ENCODE results near the gene TMCO4. TPM values are rescaled to one million over a fixed set of nuclear protein-coding genes. Genes with fewer than 3 reads are reported as not detected.

Gene TMCO4
- total and polyA plus RNA-seq, 2 donors (not counting 1 experiment from before 2014, with no cell fraction given), result 21.7 to 31.3 TPM

GRCh38 chr1:19798486-19799229 is 1.1 kb downstream of the TMCO4 start:
- ATAC-seq (ENCODE audit: low read depth) (no peak), DNase-seq (peak; percentile 15)
- Histone ChIP-seq H3K4me2 (replicated peaks; ENCODE audit: low read depth, low read length, poor library complexity, severe bottlenecking) (peak overlapping the region; percentile 98), H3K27ac (ENCODE audit: low read length in 2 of 2) (peak overlapping the region; percentile 58 to 87), H3K4me3 (ENCODE audit: control extremely low read depth in 1 of 5, extremely low read depth in 1 of 5, insufficient read depth in 1 of 5, low read depth in 2 of 5, low read length in 4 of 5) (peak overlapping the region in 4 of 5 experiments; percentile 79 to 95 (median 84)), H3K9me3 (ENCODE audit: control extremely low read depth in 1 of 3, control insufficient read depth in 2 of 3, insufficient read depth in 1 of 3, low read length in 2 of 3) (no peaks in the 10 kb centered on the region), H3K27me3 (replicated peaks in 1 of 4; ENCODE audit: control extremely low read depth in 1 of 4, control insufficient read depth in 3 of 4, insufficient read depth in 4 of 4, low read length in 3 of 4) (no peaks in the 10 kb centered on the region), H3K4me1 (ENCODE audit: control insufficient read depth in 2 of 2, insufficient read depth in 2 of 2, low read length in 2 of 2) (peaks cover 9 to 24% of the 10 kb centered on the region in 2 donors), H3K36me3 (replicated peaks in 1 of 2; ENCODE audit: control extremely low read depth in 1 of 2, control insufficient read depth in 1 of 2, extremely low read depth in 1 of 2, insufficient read depth in 2 of 2, low read length in 1 of 2) (no peaks in the 10 kb centered on the region), H2AFZ (ENCODE audit: insufficient read depth, low read depth, low read length, poor library complexity, severe bottlenecking) (peak overlapping the region; percentile 94), H3K9ac (ENCODE audit: low read length) (peak overlapping the region; percentile 80), H3K79me2 (ENCODE audit: control insufficient read depth, insufficient read depth, low read length) (no peaks in the 10 kb centered on the region), H4K20me1 (ENCODE audit: control insufficient read depth, insufficient read depth, low read length, poor library complexity, severe bottlenecking) (no peaks in the 10 kb centered on the region)
- Mint-ChIP-seq H3K9me3 (ENCODE audit: insufficient read depth) (no peaks in the 10 kb centered on the region), H3K27ac (peak overlapping the region; percentile 89), H3K4me3 (peak overlapping the region; percentile 83), H3K4me1 (peaks cover 23% of the 10 kb centered on the region), H3K27me3 (peaks cover under 1% of the 10 kb centered on the region)
- TF ChIP-seq CTCF (IDR thresholded peaks at IDR 0.05) (no peak), EZH2 (IDR thresholded peaks at IDR 0.05; ENCODE audit: borderline replicate concordance, insufficient read depth, low read depth, low read length, poor library complexity, severe bottlenecking) (no peak)
- intact Hi-C loops (cut with micrococcal nuclease), result loop anchor here (2.0 kb wide), 1 partner anchor 84 kb away; the partner anchor contains the start of gene OTUD3
- 90% methylated on average over 5 of the region's 6 CpGs for WGBS (ENCODE audit: insufficient coverage)
- CTCF ChIA-PET, result interaction anchor here (0.6 to 0.9 kb wide), 2 partner anchors 9 to 115 kb away, joined by 4 read pairs; no protein-coding TSS in a partner anchor
- POLR2A ChIA-PET, result no interaction called here

- no peak for ATAC-seq (ENCODE audit: low read depth)
- POLR2A ChIA-PET, result no interaction called here
Measured at GRCh38 chr1:19797827-19798226, 1.9 kb downstream of the TMCO4 start.

More at GRCh38 chr1:19797827-19798226, 1.9 kb downstream of the TMCO4 start:
- no peak overlapping the region for H3K4me2 ChIP-seq (replicated peaks; ENCODE audit: low read depth, low read length, poor library complexity, severe bottlenecking)
- 100% methylated on average over 1 of the region's 5 CpGs for WGBS (ENCODE audit: insufficient coverage)
- Mint-ChIP-seq H3K4me1 (peaks cover 23% of the 10 kb centered on the region), H3K27ac (peak overlapping the region; percentile 44), H3K9me3 (ENCODE audit: insufficient read depth) (no peaks in the 10 kb centered on the region), H3K27me3 (no peaks in the 10 kb centered on the region), H3K4me3 (peak overlapping the region; percentile 59)
- H3K9ac ChIP-seq (ENCODE audit: low read length), result no peak overlapping the region
- H3K27me3 ChIP-seq (replicated peaks in 1 of 4; ENCODE audit: control extremely low read depth in 1 of 4, control insufficient read depth in 3 of 4, insufficient read depth in 4 of 4, low read length in 3 of 4), result no peaks in the 10 kb centered on the region
- intact Hi-C loops (cut with micrococcal nuclease), result loop anchor here (2.0 kb wide), 1 partner anchor 85 kb away; the partner anchor contains the start of gene OTUD3
- no peaks in the 10 kb centered on the region for H3K9me3 ChIP-seq (ENCODE audit: control extremely low read depth in 1 of 3, control insufficient read depth in 2 of 3, insufficient read depth in 1 of 3, low read length in 2 of 3)
- H3K4me1 ChIP-seq (ENCODE audit: control insufficient read depth in 2 of 2, insufficient read depth in 2 of 2, low read length in 2 of 2), result peaks cover 9 to 28% of the 10 kb centered on the region in 2 donors
- CTCF ChIA-PET, result interaction anchor here (0.9 kb wide), 1 partner anchor 8 kb away, joined by 4 read pairs; no protein-coding TSS in a partner anchor
- peak overlapping the region in 1 of 2 donors; percentile 87 for H3K27ac ChIP-seq (ENCODE audit: low read length in 2 of 2)
- TF ChIP-seq CTCF (IDR thresholded peaks at IDR 0.05), result no peak
- H3K36me3 ChIP-seq (replicated peaks in 1 of 2; ENCODE audit: control extremely low read depth in 1 of 2, control insufficient read depth in 1 of 2, extremely low read depth in 1 of 2, insufficient read depth in 2 of 2, low read length in 1 of 2), result peaks cover 0 to 6% of the 10 kb centered on the region in 2 experiments
- no peak overlapping the region for H3K4me3 ChIP-seq (ENCODE audit: control extremely low read depth in 1 of 5, extremely low read depth in 1 of 5, insufficient read depth in 1 of 5, low read depth in 2 of 5, low read length in 4 of 5)
- H4K20me1 ChIP-seq (ENCODE audit: control insufficient read depth, insufficient read depth, low read length, poor library complexity, severe bottlenecking), result no peaks in the 10 kb centered on the region
- H3K79me2 ChIP-seq (ENCODE audit: control insufficient read depth, insufficient read depth, low read length), result no peaks in the 10 kb centered on the region
- no peak for DNase-seq
- H2AFZ ChIP-seq (ENCODE audit: insufficient read depth, low read depth, low read length, poor library complexity, severe bottlenecking), result peak overlapping the region; percentile 94

Data from B cell (primary cell).